KBM-7 (cell line): ENCODE results near the gene DCP1A.

Experiments used
- DNase-seq: peaks from one replicate; pipeline ENCODE4 v3.0.0-alpha.2; 2015
- in situ Hi-C: fragments of 300-500 bp; cut with MboI; formaldehyde crosslinking; loops from 2 replicates; pipeline ENCODE4 v1.14.3; 2020; ENCODE audit warnings: low sequenced_read_pairs, low pct_unique_long_range_greater_than_20kb, mixed read lengths

DCP1A gene

DNA sequence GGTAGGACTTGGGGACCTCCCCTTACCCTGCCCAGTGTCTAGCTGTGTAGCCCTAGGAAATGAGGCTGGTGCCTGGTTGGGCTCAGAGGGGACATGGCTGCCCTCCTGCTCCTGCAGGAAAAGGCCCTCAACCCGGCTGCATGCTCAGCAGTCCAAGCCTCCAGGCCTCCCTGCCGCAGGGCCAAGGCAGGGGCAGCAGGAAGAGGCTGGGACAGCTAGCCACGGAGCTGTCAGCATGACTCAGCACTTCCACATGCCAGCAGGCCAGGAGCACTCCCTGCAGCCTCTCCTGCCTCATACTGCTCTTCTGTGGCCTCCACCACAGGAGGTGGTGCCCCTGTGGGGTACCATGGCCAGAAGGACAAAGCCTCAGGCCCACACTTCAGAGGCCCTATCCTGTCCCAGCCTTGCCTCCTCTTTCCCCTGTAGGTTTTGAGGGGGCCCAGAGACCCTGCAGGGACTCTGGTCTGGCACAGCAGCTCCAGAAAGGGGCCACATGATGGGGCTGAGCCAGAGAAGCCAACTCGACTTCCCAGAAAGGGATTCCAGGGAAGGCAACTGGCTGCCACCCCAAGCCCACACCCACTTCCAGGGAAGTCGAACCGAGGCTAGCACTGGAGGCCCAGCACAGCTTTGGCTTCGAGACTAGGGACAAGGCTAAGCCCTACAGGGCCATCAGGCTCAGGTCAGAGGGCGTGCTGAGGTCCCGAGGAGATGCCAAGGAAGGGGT lies 111.1 kb downstream of the DCP1A start:
- DNase-seq = peak; percentile 66
- in situ Hi-C loops = no loop called here

GRCh38 chr3:53235545-53235944 lies 111.8 kb downstream of the DCP1A start:
- DNase-seq = no peak
- in situ Hi-C loops = no loop called here

DNA sequence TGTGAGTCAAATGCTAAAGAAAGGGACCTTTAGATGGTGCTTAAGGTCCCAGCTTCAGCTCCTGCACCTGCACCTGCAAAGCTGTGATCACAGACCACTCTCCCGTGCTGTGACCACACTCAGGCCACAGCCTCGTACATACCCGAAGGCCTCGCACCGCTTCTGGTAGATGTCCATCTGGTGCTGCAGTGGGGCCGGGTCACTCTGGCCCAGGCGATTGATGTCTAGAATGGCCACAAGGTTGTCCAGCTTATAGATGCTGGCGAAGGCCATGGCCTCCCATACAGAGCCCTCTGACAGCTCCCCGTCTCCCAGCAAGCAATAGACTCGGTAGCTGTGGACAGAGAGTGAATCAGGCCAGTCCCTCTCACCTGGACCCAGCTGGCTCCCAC lies 112.5 kb downstream of the DCP1A start:
- DNase-seq = no peak
- in situ Hi-C loops = no loop called here

GRCh38 chr3:53234130-53234840 lies 113.1 kb downstream of the DCP1A start:
- in situ Hi-C loops = no loop called here
- no peak for DNase-seq
